DMS114 treated with DMSO at 0.1 percent for 48 hours (cell line): Measurements from ENCODE around the gene IPO8.
A peak's percentile ranks its signal among the peaks of the same experiment; 100 is the strongest.

ENCODE experiments used
- DNase-seq: peaks from one replicate; lab custom pipeline; 2025; ENCODE audit not compliant: unreplicated experiment; lab: John Stamatoyannopoulos, UW

Gene IPO8

DNA sequence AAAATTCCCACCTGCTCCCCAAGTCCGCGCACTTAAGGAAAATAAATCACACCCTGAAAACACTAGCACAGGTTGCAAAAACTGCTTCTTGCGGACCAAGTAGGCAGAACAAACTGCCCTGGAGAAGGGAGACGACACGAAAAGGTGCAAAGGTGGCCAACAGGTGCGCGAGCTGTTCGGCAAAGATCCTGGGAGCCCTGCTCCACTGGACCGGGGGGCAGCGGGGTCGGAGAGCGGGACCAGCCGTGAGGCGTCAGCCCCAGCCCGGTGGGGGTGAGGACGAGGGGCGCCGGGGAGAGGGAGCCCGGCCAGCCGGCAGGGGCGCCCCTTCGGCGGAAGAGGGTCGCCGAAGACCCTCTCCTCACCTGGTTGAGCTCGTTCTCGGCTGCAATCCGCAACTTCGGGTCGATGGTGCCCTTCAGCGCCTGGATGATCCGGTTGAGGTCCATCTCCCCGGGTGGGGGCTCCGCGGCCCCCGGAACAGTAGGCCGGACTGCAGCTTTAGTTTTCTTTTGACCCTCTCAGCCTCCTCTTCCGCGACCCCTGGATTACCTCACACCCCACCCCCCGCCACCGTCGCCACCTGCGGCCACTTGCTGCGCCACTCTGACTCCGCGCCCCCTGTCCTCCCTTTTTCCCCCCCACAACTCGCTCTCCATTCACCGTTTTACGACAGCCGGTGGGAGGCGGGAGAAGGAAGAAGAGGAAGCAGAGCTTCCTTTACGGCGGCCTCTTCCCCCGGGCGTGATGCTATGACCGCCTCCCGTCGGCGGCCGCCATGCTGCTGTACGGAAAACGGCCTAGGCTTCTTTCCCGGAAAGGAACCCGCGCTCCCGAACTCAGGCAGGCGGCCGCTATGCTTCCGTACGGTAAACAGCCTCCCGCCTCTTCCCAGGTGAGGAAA lies at the start of gene IPO8:
Gene IPO8 (minus strand): TSS at position 671 of the 904 bp plus-strand sequence. CDS start 222 bp downstream, at position 449.
- peak; percentile 87 for DNase-seq

DNA sequence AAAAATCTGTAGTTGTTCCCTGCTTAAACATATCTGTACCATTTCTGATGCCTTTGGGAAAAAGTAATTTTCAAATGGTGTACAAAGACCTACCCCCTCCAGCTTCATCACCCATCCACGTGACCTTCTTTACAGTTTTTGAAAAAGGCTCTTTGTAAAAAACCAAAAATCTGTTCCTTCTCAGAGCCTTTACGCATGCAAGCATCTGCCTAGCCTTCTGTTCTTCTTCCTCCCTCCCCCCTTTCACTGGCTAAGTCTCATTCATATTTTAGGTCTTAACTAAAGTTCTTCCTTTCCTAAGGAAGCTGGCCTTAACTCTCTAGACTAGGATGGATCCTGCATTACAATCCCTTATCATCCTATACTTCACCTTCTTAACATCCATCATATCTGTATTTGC lies 48.7 kb upstream of the IPO8 start:
- DNase-seq, result no peak

DNA sequence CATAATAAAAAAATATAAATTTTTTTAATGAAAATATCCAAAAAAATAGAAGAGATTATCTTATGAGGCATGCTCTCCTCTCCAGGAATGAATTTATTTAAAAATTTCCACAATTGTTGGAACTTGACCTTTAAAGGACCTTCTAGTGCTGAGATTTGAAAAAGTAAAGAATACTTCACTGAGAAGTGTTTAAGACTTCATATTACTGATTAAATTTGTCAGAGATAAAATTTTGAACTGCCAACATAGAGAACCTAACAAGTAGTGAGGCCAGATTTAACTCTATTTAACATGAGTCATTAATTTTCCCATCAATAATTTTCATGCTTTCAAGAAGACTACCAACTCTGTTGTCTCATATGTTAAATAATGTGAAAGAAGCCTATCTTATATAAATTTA lies 44.6 kb upstream of the IPO8 start:
- DNase-seq, result no peak

DNA sequence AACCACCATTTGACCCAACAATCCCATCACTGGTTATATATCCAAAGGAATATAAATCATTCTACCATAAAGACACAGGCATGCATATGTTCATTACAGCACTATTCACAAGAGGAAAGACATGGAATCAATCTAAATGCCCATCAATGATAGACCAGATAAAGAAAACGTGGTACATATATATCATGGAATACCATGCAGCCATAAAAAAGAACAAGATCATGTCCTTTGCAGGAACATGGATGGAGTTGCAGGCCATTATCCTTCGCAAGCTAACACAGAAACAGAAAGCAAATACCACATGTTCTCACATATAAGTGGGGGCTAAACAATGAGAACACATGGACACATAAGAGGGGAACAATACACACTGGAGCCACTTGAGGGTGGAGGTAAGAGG lies 43.4 kb upstream of the IPO8 start:
- no peak for DNase-seq

DNA sequence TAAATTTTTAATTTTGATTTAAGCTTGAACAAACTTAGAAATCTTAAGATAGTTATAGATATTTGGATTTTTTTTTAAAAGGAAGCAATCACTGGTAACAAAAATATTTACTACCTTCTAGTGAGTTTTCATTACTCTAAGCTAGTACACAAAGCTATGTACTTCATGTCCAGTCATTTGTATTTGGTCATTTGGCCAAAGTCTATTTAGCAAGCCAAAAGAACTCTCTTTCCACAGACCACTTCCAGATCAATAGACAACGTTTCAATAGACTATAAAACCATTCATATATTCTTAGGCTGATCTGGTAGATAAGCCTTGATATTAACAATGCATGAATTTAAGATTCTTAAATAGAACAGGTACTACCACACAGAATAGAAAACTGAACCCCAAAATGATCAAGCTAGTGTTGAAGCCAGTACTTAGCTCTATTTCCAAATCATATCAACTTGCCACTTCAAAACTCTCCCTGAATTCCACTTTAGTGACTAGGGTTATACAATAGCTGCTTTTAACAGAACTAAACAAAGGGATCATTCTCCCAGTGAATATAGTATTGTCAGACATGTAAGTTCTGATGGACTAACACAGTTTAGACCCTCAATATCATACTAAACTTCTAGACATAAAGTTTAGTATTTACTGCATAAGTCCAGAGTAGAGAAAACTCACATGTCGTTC lies 37.4 kb upstream of the IPO8 start:
- no peak for DNase-seq

DNA sequence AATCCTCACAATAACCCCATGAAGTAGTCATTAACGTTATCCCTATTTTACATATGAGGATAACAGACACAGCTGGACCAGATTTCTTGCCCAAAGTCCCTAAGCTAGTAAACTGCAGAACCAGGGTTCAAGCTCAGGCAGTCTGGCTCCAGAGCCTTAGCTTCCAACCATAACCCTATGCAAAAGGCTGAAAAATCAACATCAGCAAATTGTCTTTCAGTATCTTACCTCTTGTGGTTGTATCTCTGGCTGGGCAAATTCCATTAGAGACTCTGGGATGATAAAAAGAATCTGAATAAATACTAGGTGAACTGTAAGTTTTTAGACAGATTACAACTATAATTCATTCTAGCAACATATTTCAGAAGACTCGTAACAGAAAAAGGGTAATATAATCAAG lies 34.3 kb upstream of the IPO8 start:
- no peak for DNase-seq

DNA sequence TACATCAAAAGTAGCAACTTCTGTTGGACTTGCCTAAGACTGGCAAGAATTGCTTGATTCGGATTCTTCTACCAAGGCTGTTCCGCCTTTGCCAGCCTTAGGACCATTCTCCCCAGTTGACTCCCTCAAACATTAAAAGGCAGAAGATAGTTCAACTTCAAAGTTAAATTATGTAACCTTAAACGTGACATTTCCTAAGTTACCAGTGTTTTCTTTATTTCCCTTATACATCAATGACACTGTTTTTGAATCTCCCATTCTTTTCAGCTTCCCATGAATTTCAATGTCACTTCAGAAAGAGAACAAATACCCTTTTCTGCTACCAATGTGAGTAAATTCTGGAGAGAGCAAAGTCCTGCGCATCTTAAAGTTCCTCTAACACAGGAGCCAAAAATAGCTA lies 33.9 kb upstream of the IPO8 start:
- no peak for DNase-seq

DNA sequence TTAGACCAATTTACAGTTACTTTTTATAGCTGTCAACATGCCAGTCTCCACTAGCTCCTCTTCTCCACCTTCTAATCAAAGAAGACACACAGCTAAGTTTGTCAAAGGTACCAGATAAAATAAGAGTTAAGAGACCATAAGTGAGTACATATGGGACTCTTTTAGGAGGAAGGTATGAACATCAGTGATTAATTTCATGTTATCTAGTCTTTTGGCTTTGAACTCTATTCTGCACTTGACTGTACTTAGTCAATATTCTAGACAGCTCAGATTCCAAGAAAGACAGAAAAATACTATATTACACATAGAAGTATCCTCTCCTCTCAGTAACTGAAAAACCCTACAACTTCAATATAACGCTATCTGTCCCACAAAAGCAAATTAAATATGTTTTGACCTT lies 31.0 kb upstream of the IPO8 start:
- no peak for DNase-seq

DNA sequence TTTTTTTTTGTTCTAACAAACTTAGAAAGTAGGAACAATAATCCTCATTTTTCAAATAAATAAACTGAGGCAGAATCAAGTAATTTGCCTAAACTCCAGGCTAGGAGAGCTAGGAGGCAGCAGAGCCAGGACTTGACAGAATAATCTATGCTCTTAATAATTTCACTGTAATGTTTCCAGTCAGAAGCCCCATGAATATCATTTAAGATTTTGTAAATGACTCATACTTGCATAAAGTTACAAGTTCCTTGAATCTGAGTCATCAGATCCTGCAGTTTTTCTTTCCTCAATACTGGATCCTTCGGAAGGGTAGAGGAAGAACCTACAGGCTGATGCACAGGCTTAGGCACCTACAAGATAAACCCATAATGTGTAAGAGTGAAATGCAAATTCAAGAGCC lies 30.1 kb upstream of the IPO8 start:
- DNase-seq, result no peak

DNA sequence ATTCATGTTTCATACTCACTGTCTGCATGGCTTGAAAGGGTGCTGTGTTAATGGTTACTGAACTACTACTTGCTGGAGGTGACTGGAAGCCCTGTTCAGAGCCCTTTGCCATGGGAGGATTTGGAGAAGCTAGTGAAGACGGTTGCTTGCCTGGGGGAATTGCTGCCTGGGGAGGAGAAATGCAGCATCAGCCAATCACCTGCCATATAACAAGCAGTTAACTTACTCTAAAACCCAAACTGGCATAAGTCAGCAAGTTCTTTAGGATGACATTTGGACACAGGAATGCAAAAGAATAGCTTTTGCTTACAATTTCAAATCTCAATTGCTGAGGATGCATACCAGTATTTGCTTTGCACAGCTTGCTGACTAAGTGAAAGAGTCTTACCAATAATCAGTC lies 23.4 kb upstream of the IPO8 start:
- no peak for DNase-seq

DNA sequence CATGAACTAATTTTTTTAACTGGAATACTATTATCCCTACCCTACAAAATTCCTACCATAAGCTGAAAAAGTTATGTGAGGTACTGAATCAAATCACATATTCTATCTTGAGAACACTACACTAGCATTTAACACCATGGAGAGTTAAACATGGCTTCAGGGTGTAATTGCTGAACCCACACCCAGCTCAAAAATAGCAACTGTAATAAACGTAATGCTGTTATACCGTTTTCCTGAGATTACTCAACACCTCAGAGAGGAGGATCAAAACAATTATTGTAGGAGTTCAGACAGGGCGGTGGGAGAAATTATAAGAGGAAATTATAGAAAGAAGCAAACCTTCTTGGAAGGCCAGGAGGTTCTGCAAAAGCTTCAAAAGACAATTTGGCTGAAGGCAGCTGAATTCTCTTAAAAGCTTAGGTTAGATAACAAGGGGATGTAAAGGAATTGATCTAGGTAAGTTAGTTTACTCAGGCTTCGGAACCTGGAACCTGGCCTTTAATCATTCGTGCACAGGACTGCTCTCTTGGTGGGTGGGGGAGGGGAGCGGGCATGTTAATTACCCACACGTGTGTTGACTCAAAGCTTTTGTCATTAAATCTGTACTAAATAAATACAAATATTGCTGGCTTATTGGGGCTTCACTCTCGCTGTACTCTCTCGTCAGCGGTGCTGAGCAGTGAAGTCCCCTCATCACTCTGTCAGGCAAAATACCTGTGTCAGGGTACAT lies 12.1 kb upstream of the IPO8 start:
- DNase-seq, result no peak

DNA sequence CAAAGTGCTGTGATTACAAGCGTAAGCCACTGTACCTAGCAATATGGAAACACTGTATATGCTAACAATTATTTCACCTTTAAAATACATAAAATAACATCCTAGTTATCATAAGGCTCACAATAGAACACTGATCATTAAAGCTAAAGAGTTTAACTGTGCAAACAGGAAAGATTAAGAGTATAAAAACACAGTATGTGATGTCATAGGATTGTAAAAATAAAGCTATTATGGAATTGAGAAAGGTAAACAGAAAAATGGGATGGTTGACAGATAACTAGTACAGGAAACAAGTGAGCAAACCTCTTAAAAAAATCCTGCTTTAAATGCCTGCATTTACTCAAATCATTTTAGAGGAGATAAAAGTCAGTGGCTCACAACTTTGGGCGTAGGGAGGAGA lies 10.8 kb upstream of the IPO8 start:
- DNase-seq, result no peak

DNA sequence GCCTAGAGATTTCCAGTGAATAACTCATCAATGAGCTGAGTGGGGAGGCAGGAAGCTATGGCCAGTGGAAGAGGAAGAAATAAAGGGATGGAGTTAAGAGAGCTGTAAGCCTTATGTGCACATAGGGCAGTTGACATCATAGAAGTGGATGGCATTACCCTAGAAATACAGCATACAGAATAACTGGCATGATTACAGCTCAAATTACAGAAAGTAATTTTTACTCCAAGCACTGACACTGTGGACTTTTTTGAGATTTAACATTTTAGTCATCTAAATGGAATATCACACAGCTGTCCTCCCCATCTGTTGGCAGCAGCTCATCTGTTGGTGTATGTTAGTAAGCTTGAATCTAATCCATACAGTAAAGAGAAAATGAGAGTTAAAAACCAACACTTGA lies 5.4 kb upstream of the IPO8 start:
- no peak for DNase-seq

DNA sequence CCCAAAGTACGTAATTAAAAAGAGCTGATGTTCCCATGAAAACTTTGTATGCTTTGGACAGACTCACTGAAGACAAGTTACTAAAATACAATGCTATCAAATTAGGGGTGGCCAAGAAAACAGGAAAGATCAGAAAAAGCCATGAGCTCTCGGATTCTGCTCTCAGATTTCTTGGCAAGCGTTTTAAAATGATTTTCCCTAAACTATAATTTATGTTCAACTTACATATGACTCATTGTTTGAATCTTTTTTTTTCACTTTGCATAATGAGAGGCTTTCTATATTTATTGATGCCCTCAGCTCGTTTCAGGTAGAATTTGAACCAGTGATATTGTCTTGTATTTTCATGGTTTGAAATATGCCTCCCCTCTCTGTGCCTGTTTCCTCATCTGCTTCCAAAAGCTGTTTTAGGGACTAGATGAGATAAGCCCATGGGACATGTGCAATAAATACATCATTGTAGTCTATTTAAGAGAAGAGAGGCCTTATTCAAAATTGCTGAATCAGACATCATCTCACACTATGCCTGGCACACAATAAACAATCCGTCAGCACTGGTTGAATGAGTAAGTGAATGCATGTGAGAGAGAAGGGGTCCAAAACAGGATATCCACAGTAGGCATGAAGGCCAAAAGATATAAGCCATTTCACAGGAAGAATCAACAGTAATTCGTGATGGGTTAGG lies 4.7 kb upstream of the IPO8 start:
- DNase-seq, result no peak

DNA sequence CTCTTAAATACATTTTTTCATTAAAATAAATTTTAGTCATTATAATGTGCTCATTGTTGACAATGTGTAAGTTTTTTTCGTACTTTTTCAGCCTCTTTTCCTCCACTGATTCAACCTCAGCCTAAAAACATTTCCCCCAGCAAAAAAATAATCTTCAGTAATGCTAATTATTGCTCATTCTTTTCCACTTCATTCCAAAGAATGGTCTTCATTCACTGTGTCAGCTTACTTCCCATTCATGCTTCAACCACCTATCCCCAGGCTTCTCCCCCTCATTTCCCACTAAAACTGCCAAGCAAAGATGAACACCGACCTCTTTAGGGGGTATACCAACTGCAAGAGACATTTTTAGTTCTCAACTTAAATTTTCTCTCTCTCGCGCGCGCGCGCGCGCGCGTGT lies 2.7 kb upstream of the IPO8 start:
- DNase-seq, result no peak

DNA sequence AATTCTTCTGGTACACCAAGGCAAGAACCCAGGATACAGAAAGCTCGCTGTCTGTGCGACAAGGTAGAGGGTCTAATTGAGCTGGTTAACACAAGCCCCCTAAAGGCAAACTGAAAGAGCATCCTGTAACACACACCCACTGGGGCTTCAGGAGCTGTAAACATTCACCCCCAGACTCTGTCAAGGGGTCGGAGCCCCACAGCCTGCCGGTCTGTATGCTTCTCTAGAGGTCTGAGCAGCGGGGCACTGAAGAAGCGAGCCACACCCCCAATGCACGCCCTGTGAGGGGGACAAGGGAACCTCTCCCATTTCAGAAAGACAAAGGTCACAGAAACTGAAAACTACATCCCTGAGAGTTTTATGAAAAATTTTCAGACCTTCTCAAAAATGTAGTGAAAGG lies 1.3 kb upstream of the IPO8 start:
- no peak for DNase-seq

DNA sequence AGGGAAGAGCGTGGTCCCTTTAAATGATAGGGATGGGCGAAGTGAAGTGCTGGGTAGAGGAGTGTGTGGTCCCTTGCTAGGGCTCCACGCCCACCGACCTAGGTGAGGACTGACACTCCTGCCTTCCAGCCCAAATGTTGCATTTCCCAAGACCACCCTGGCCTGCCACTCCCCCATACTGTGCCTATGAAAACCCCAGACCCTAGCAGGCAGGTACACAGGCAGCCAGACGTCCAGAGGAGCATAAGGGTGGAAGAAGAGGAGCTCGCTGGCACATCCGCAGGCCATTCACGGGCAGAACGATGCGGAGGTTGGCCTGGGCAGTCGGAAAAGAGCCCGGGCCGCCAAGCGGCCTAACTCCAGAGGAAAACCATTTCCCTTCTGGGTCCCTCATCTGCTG lies 817 bp upstream of the IPO8 start:
- no peak for DNase-seq

DNA sequence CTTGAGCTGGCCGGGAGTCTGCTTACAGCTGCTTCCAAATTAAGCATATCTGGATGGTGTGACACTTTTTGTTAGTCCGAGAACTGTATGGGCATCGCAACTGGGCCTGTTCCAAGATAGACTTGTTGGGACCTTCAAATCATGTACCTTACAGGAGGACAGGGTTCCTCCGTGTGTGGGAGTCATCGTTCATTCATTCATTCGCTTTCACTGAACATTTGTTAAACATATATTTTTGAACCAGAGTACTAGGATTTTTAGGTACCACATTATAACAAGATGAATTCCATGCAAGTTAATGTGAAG lies 387 bp upstream of the IPO8 start:
- no peak for DNase-seq

DNA sequence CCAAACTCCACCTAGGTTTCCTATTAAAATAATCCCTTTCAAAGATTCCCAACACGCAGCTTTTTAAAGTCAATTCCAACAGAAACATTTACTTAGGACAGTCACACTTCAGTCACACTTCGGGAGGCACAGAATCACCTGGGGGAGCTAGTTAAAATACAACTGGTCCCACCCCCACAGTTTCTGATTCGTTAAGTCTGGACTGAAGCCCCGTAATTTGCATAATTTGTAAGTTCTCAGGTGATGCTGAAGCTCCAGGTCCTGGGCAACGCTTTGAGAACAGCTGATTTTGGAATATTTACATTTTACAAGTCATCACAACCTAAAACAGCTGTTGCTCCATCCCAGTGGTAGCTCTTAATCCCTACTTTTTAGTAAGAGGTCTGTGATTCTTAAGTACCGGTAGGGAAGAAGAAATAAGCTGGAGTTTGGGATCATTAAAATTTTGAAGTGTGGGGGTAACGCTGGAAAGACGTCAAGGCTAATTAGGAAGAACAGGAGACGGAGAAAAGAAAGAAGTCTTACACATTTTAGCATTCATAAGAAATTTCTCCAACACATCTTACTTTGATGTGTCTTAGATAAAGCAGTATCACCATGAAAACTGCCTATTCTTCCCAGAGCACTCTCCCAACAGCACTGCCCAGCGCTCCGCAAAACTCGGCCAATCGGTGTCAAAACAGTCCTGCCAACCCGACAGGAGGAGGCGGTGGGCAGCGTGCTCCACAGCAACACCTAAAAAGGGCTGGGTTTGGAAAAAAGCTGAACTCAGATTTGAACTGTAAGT lies 1.1 kb downstream of the IPO8 start:
- DNase-seq, result no peak

DNA sequence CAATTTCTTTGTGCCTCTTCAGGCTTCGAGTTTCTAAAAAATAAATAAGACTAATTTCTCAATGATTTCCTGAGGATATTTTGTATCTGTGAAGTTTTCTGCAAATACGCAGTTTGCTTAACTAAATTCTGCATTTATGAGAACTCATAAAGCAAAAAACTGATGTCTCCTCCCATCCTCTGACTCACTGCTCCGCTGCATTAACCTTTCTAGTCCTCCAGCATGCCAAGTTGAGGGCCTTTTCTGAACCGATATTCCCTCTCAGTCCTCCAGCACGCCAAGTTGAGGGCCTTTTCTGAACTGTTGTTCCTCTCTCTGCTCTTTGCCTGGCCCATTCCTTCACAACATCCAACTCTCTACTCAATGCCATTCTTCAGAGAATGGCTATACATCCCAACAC lies 3.2 kb downstream of the IPO8 start:
- no peak for DNase-seq
